Activated CD8-positive, alpha-beta T cell treated with anti-CD3 and anti-CD28 coated beads for 36 hours (primary cell): ENCODE measurements around the gene NTRK1. TPM values are rescaled to one million over a fixed set of nuclear protein-coding genes. Genes with fewer than 3 reads are reported as not detected.

Experiments used
- ATAC-seq: fragments of 200-7000 bp; cut with Tn5 transposase; one replicate; pipeline ENCODE4 v1.10.0; 2021; ENCODE audit warnings: mild to moderate bottlenecking, moderate library complexity
- CTCF ChIA-PET: fragments of 350-600 bp; sonication (Branson Sonifier 250); formaldehyde crosslinking; loops from one replicate; lab custom pipeline; 2021; ENCODE audit warnings: antibody characterized with exemption; lab: Charles Lee
- POLR2A ChIA-PET: fragments of 350-600 bp; sonication (Branson Sonifier 250); formaldehyde crosslinking; loops from one replicate; lab custom pipeline; 2021; ENCODE audit warnings: antibody characterized with exemption; lab: Charles Lee
- DNase-seq: peaks from one replicate; pipeline ENCODE4 v3.0.0-alpha.2; 2020
- H3K27ac Mint-ChIP-seq: one replicate; pipeline ENCODE4 v1.8.0; 2021; ENCODE audit warnings: mild to moderate bottlenecking, mixed read lengths
- H3K27me3 Mint-ChIP-seq: one replicate; pipeline ENCODE4 v1.8.0; 2021; ENCODE audit warnings: mixed read lengths
- H3K36me3 Mint-ChIP-seq: one replicate; pipeline ENCODE4 v1.8.0; 2021; ENCODE audit warnings: low read depth, mixed read lengths
- H3K4me1 Mint-ChIP-seq: one replicate; pipeline ENCODE4 v1.8.0; 2021; ENCODE audit warnings: low read depth, mixed read lengths
- H3K4me3 Mint-ChIP-seq: one replicate; pipeline ENCODE4 v1.8.0; 2021; ENCODE audit warnings: mild to moderate bottlenecking, moderate library complexity, mixed read lengths
- H3K9me3 Mint-ChIP-seq: one replicate; pipeline ENCODE4 v1.8.0; 2021; ENCODE audit warnings: mixed read lengths
- intact Hi-C: fragments of 100-400 bp; cut with micrococcal nuclease; formaldehyde crosslinking; loops from one replicate; pipeline ENCODE4 v1.10.0; 2022
- total RNA-seq, 2 experiments: library from RNA; stranded (reverse); gene quantifications; one replicate each; pipeline ENCODE4 v1.2.3, GENCODE V29; 2021
- TF ChIP-seq, protein P1 (sequence below): fragments of 200-600 bp; IDR thresholded peaks from one replicate; pipeline ENCODE4 v1.8.0; 2022; ENCODE audit warnings: antibody characterized with exemption, mild to moderate bottlenecking

The NTRK1 gene
- total RNA-seq, 2 experiments from 2014 or later: 23.5 to 25.9 TPM

DNA sequence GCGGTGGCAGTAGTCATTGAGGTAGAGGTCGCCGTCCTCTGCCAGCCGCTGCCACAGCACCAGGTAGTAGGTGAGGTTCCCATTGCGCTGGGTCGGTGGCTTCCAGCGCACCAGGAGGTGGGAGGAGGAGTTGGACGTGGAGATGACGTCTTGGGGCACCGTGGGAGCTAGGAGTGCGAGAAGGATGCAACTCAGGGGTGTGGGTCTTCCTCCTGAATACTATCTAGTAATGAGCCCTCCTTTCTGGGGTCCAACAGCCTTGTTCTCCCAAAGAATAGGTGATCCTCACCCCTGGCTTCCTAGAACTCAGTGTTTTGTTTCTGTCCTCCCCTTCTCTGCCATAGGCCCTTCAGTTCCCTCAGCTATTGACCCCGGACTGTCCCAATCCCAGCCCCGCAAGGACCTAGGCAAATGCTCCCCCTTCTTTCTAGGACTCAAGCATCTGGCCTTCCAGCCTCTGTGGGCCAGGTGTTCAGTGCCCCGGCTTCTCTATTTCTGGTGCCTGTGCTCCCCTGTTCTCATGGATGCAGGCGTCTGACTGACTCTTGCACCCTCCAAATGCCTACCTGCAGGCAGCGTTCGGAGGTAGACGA lies 14.6 kb upstream of the NTRK1 start:
- ATAC-seq (no peak), DNase-seq (no peak)
- Mint-ChIP-seq H3K4me1 (peaks cover 44% of the 10 kb centered on the region), H3K4me3 (peak overlapping the region; percentile 71), H3K36me3 (no peaks in the 10 kb centered on the region), H3K27me3 (peaks cover 56% of the 10 kb centered on the region), H3K9me3 (no peaks in the 10 kb centered on the region), H3K27ac (no peak overlapping the region)
- TF ChIP-seq, protein P1, sequence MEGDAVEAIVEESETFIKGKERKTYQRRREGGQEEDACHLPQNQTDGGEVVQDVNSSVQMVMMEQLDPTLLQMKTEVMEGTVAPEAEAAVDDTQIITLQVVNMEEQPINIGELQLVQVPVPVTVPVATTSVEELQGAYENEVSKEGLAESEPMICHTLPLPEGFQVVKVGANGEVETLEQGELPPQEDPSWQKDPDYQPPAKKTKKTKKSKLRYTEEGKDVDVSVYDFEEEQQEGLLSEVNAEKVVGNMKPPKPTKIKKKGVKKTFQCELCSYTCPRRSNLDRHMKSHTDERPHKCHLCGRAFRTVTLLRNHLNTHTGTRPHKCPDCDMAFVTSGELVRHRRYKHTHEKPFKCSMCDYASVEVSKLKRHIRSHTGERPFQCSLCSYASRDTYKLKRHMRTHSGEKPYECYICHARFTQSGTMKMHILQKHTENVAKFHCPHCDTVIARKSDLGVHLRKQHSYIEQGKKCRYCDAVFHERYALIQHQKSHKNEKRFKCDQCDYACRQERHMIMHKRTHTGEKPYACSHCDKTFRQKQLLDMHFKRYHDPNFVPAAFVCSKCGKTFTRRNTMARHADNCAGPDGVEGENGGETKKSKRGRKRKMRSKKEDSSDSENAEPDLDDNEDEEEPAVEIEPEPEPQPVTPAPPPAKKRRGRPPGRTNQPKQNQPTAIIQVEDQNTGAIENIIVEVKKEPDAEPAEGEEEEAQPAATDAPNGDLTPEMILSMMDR: no peak
- CTCF ChIA-PET: interaction anchor here (1.7 to 5.7 kb wide), 3 partner anchors 8 to 44 kb away, joined by 5 to 81 read pairs (median 55); partner anchors contain the start of genes INSRR and NTRK1
- intact Hi-C loops: no loop called here
- POLR2A ChIA-PET: interaction anchor here (0.6 to 0.9 kb wide), 2 partner anchors 19 to 95 kb away, joined by 3 to 4 read pairs; no protein-coding TSS in a partner anchor

DNA sequence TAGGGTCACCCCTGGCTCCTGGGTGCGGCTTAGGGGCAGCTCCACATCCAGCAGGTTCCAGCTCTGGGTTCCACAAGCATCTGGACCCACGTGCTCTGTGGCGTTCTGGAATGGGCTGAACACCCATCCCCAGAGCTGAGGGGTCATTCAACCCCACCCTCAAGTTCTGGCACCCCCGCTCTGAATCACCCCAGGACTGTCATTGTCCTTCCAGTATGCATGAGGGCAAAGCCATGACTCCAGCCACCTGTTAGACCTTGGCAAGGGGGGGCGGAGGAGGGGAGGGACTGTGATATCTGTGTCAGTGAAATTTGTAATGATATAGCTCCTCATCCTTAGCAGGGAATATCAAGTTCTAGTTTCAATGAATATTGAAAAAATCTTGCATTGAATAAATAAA lies 14.0 kb upstream of the NTRK1 start:
- no peak for DNase-seq
- H3K27me3 Mint-ChIP-seq: peaks cover 51% of the 10 kb centered on the region
- no peaks in the 10 kb centered on the region for H3K36me3 Mint-ChIP-seq
- intact Hi-C loops: no loop called here
- ChIA-PET CTCF (interaction anchor here (1.4 to 5.7 kb wide), 4 partner anchors 9 to 43 kb away, joined by 5 to 81 read pairs (median 30); partner anchors contain the start of genes INSRR and NTRK1), POLR2A (interaction anchor here (0.6 kb wide), 1 partner anchor 96 kb away, joined by 3 read pairs; no protein-coding TSS in a partner anchor)
- H3K27ac Mint-ChIP-seq: no peak overlapping the region
- no peaks in the 10 kb centered on the region for H3K9me3 Mint-ChIP-seq
- no peak for ATAC-seq
- peak overlapping the region; percentile 71 for H3K4me3 Mint-ChIP-seq
- TF ChIP-seq, protein P1: no peak
- peaks cover 44% of the 10 kb centered on the region for H3K4me1 Mint-ChIP-seq

DNA sequence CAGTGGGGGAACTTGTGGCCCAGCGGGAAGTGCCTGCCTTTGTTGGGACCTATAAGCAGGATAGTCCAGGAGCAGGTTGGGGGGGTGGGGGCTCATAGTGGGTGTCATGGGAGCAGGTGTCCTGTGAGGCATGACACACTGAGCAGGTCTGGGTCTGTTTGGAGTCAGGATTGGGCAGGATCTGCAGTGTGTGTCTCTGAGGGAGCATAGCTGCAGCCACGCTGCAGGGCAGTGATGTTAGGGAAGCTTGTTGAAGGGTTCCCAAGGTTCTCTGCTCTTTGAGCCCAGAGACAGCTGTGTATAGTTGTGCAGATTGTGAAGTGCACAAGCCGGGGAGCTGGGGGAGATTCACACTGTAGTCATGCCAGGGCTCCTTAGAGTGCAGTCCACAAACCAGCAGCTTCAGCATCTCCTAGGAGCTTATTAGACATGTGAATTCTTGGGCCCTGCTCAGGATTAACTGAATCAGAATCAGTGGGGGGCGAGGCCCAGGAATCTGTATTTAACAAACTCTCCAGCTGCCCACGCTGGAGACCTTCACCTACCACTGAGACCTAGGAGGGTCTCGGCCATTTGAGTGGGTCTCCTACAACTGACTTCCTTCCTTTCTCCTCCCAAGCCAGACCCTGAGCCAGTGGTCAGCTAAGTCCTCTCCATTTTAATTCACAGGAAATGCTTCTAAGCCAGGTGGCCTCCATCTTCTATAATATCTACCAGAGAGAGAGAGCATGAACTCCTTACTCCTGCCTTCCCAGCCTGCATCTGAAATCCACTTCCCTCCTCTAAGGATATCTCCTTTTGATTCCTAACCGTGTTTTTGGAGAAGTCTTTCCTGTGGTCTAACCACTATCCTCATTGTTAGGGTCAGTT lies 12.8 kb upstream of the NTRK1 start:
- ATAC-seq (no peak), DNase-seq (no peak)
- Mint-ChIP-seq H3K4me3 (peak overlapping the region; percentile 70), H3K36me3 (no peaks in the 10 kb centered on the region), H3K27ac (peak overlapping the region; percentile 5), H3K27me3 (peaks cover 40% of the 10 kb centered on the region), H3K9me3 (no peaks in the 10 kb centered on the region), H3K4me1 (peaks cover 44% of the 10 kb centered on the region)
- intact Hi-C loops: no loop called here
- ChIA-PET POLR2A (interaction anchor here (1.1 to 2.4 kb wide), 7 partner anchors 9 to 46 kb away, joined by 3 to 19 read pairs (median 5); partner anchors contain the start of genes INSRR and NTRK1), CTCF (interaction anchor here (0.8 to 5.7 kb wide), 11 partner anchors 10 to 122 kb away, joined by 3 to 81 read pairs (median 5); partner anchors contain the start of genes INSRR and NTRK1)
- TF ChIP-seq, protein P1: no peak

DNA sequence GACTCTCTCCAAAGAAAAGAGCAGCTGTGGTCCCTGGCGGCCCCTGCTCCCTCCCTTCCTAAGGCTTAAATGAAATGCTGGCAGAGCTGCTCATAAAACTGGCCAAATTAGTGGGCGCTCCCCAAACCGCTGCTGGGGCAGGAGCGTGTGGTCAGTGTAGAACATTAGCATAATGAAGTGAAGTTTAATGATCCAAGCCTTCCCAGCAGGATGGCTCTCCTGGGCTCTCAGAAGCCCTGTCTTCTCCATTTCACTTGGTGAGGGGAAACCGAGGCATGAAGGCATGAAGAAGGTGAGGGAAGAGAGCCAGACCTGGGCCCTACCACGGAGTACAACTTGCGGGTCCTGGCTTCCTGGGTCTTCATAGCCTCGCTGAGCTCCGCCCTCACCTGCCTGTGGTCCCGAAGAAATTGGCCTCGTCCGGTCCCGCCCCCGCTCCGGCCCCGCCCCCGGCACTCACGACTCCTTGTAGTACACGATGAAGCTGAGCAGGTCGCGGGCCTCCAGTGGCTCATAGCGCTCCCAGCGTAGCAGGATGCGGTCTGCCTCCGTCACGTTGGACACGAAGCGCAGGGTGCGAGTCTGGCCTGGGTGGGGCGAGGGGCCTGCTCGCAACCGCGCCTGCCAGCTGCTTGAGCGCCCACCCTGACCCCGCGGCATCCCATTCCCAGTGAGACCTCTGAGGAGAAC lies 12.1 kb upstream of the NTRK1 start:
- ATAC-seq: peak; percentile 87
- ChIA-PET POLR2A (interaction anchor here (1.1 to 2.4 kb wide), 9 partner anchors 9 to 47 kb away, joined by 3 to 19 read pairs (median 5); partner anchors contain the start of genes INSRR and NTRK1), CTCF (interaction anchor here (0.8 to 5.7 kb wide), 10 partner anchors 11 to 123 kb away, joined by 3 to 81 read pairs (median 4); partner anchors contain the start of genes INSRR and NTRK1)
- TF ChIP-seq, protein P1: no peak
- DNase-seq: peak; percentile 95
- intact Hi-C loops: no loop called here
- Mint-ChIP-seq H3K27me3 (peaks cover 34% of the 10 kb centered on the region), H3K27ac (peak overlapping the region; percentile 84), H3K4me1 (peaks cover 44% of the 10 kb centered on the region), H3K36me3 (no peaks in the 10 kb centered on the region), H3K9me3 (no peaks in the 10 kb centered on the region), H3K4me3 (peak overlapping the region; percentile 70)
